Psoas muscle (tissue), 8 donors: ENCODE data around the gene CCDC27. TPM values are rescaled to one million over a fixed set of nuclear protein-coding genes. Genes with fewer than 3 reads are reported as not detected.
A peak's percentile ranks its signal among the peaks of the same experiment; 100 is the strongest.
"Not testable (repeated sequence)": the region's sequence is repeated elsewhere in the genome, so short reads cannot be mapped to it uniquely, and the experiment has no call there.

ENCODE experiments used
- ATAC-seq, 4 donors: fragments of 200-7000 bp; cut with Tn5 transposase; one replicate each; pipeline ENCODE4 v1.9.1; 2020; ENCODE audit warnings: moderate library complexity in 3 of 4, mild to moderate bottlenecking in 2 of 4
- DNase-seq, 2 donors: peaks; one replicate each; pipeline ENCODE4 v3.0.0-alpha.2; 2020
- H3K27ac ChIP-seq: fragments of 200-600 bp; one replicate; pipeline ENCODE4 v1.8.0; 2022
- H3K27me3 ChIP-seq, 3 donors: fragments of 200-600 bp in 1 of 3; one replicate each; pipeline versions ENCODE4 v1.6.1 to v1.8.0; 2013 to 2022; ENCODE audit warnings: low read length in 2 of 3, mild to moderate bottlenecking in 2 of 3, moderate library complexity in 1 of 3; ENCODE audit not compliant: insufficient read depth in 3 of 3
- H3K36me3 ChIP-seq, 2 donors: fragments of 200-600 bp in 1 of 2; one replicate each; pipeline versions ENCODE4 v1.6.1 to v1.8.0; 2013 to 2022; ENCODE audit warnings: low read depth in 1 of 2, mild to moderate bottlenecking in 1 of 2, moderate library complexity in 1 of 2; ENCODE audit not compliant: insufficient read depth in 1 of 2
- H3K4me1 ChIP-seq: fragments of 200-600 bp; one replicate; pipeline ENCODE4 v1.8.0; 2022
- H3K4me3 ChIP-seq: fragments of 200-600 bp; one replicate; pipeline ENCODE4 v1.8.0; 2022; ENCODE audit warnings: mild to moderate bottlenecking
- H3K9me3 ChIP-seq: fragments of 200-600 bp; one replicate; pipeline ENCODE4 v1.8.0; 2022
- CTCF ChIP-seq: fragments of 200-600 bp; IDR thresholded peaks from one replicate; pipeline ENCODE4 v1.8.0; 2022; ENCODE audit warnings: antibody characterized with exemption
- WGBS, 3 donors: extraction: QIAGEN DNeasy Blood & Tissue Kit; methylation state at CpG; one replicate each; pipeline versions ENCODE4 v1.1.6 to v1.1.7; 2013; 5-methylcytosine and 5-hydroxymethylcytosine counted together
- intact Hi-C, 2 donors: fragments of 100-400 bp; cut with DNase I; formaldehyde crosslinking; loops; one replicate each; pipeline versions ENCODE4 v1.11.0 to v1.14.2; 2022
- polyA plus RNA-seq, 3 donors: library from polyadenylated mRNA; stranded (reverse); fragments of 200-250 nt; gene quantifications; one replicate each; pipeline ENCODE4 v1.2.3, GENCODE V29; 2013
- total RNA-seq, 4 donors: library from RNA; stranded (reverse); fragmentation: NEBNext Ultra II Directional in 2 of 4; extraction: Animal tissue kit (Norgen Biotek cat#: 25700) in 2 of 4; gene quantifications; one replicate each; pipeline versions ENCODE4 v1.2.1 to v1.2.4, GENCODE V29; 2021 to 2023
- donor health status: healthy with polysubstance abuse.
- donor health status: DM: no; HTN: no; CAD: no; lungs with moderate emphysema.
- donor health status: Bipolar disorder and iron deficiency.
- donor health status: healthy.
- donor health status: DM: yes; HTN: yes; CAD: no.
- donor health status: DM: no; HTN: no; CAD: no.
- donor health status: DM: no; HTN: no; CAD: no.
- donor health status: DM: yes; HTN: yes; CAD: no.

Gene CCDC27
- total and polyA plus RNA-seq, 7 donors, result 0.03 to 0.17 (median 0.10) TPM; not detected in 3

- DNase-seq, result peak in 1 of 2 donors; percentile 27
- H3K9me3 ChIP-seq, result no peaks in the 10 kb centered on the region
- intact Hi-C loops, result no loop called here
- TF ChIP-seq CTCF, result no peak
- H3K4me3 ChIP-seq, result peak overlapping the region; percentile 94
- H3K27me3 ChIP-seq, result no peaks in the 10 kb centered on the region
- ATAC-seq, result peak in 1 of 4 donors; percentile 1
- WGBS, 3 donors, result 3 to 4% (median 3%) methylated on average over 39 to 53 of the region's 53 CpGs
- peak overlapping the region; percentile 79 for H3K27ac ChIP-seq
- peaks cover 36% of the 10 kb centered on the region for H3K4me1 ChIP-seq
- peaks cover 0 to 11% of the 10 kb centered on the region in 2 donors for H3K36me3 ChIP-seq
These were observed 43.4 kb downstream of the CCDC27 start for GRCh38 chr1:3795453-3796214.

GRCh38 chr1:3796215-3797061 is 44.2 kb downstream of the CCDC27 start, which contains the start of gene LRRC47:
Gene LRRC47 (minus strand): TSS chr1:3796498. CDS start chr1:3796476, 22 bp downstream.
- H3K9me3 ChIP-seq, result no peaks in the 10 kb centered on the region
- 3 to 4% (median 3%) methylated on average over 56 to 60 of the region's 60 CpGs for WGBS, 3 donors
- peak; percentile 96 to 98 for DNase-seq
- peak within 1 kb of the TSS; percentile 79 for H3K27ac ChIP-seq
- H3K4me3 ChIP-seq, result peak within 1 kb of the TSS; percentile 94
- peaks cover 36% of the 10 kb centered on the region for H3K4me1 ChIP-seq
- H3K36me3 ChIP-seq, result peaks cover 0 to 11% of the 10 kb centered on the region in 2 donors
- no peak for TF ChIP-seq CTCF
- intact Hi-C loops, result no loop called here
- ATAC-seq, result peak; percentile 99 to 100 (median 99)
- no peaks in the 10 kb centered on the region for H3K27me3 ChIP-seq

GRCh38 chr1:3799976-3800685 is 47.9 kb downstream of the CCDC27 start:
- Histone ChIP-seq H3K9me3 (no peaks in the 10 kb centered on the region), H3K4me3 (no peak overlapping the region), H3K27ac (no peak overlapping the region), H3K27me3 (no peaks in the 10 kb centered on the region), H3K36me3 (no peaks in the 10 kb centered on the region), H3K4me1 (peaks cover 11% of the 10 kb centered on the region)
- ATAC-seq, result no peak
- WGBS, 3 donors, result 77 to 79% (median 77%) methylated on average over 11 of the region's 11 CpGs
- DNase-seq, result no peak
- no peak for TF ChIP-seq CTCF
- intact Hi-C loops, result no loop called here

GRCh38 chr1:3800795-3801194 is 48.5 kb downstream of the CCDC27 start:
- H3K4me3 ChIP-seq, intact Hi-C loops, H3K27ac ChIP-seq, H3K4me1 ChIP-seq, H3K36me3 ChIP-seq, ATAC-seq, H3K27me3 ChIP-seq, DNase-seq, H3K9me3 ChIP-seq: not testable (repeated sequence)
- 83 to 84% (median 84%) methylated on average over 3 of the region's 3 CpGs for WGBS, 3 donors
